Calu3 (cell line): ENCODE data around the gene ECT2L. TPM values are rescaled to one million over a fixed set of nuclear protein-coding genes. Genes with fewer than 3 reads are reported as not detected.

Source experiments
- Bru-seq: library from RNA; stranded (reverse); fragments of 400-500 nt; gene quantifications from one replicate; lab custom pipeline; 2021; lab: Mats Ljungman, UMichigan
- BruChase-seq, 2 experiments: library from RNA; stranded (reverse); fragments of 400-500 nt; gene quantifications; one replicate each; lab custom pipeline; 2021; lab: Mats Ljungman, UMichigan
- BruUV-seq: library from RNA; stranded (reverse); fragments of 400-500 nt; replicated peaks from 2 replicates; lab custom pipeline; 2021; lab: Mats Ljungman, UMichigan
- CTCF ChIA-PET: fragments of 300-600 bp; sonication (Branson Sonifier 250); formaldehyde crosslinking; loops from one replicate; lab custom pipeline; 2022; ENCODE audit warnings: antibody characterized with exemption; lab: Charles Lee
- DNase-seq: peaks from one replicate; pipeline ENCODE4 v3.0.0; 2022
- H3K27ac Mint-ChIP-seq: one replicate; pipeline ENCODE4 v1.8.0; 2022; ENCODE audit warnings: mixed read lengths; ENCODE audit not compliant: unreplicated experiment
- H3K27me3 Mint-ChIP-seq: one replicate; pipeline ENCODE4 v1.8.0; 2022; ENCODE audit warnings: mixed read lengths; ENCODE audit not compliant: unreplicated experiment
- H3K36me3 Mint-ChIP-seq: one replicate; pipeline ENCODE4 v1.8.0; 2022; ENCODE audit warnings: mild to moderate bottlenecking, moderate library complexity, mixed read lengths; ENCODE audit not compliant: insufficient read depth, unreplicated experiment
- H3K4me1 Mint-ChIP-seq: one replicate; pipeline ENCODE4 v1.8.0; 2022; ENCODE audit warnings: mild to moderate bottlenecking, low read depth, mixed read lengths; ENCODE audit not compliant: unreplicated experiment
- H3K4me3 Mint-ChIP-seq: one replicate; pipeline ENCODE4 v1.8.0; 2022; ENCODE audit warnings: mild to moderate bottlenecking, low read depth, moderate library complexity, mixed read lengths; ENCODE audit not compliant: unreplicated experiment
- H3K9me3 Mint-ChIP-seq: one replicate; pipeline ENCODE4 v1.8.0; 2022; ENCODE audit warnings: low read depth, mixed read lengths; ENCODE audit not compliant: unreplicated experiment
- CTCF ChIP-seq: fragments of 200-600 bp; IDR thresholded peaks from one replicate; pipeline ENCODE4 v1.8.0; 2022; ENCODE audit warnings: antibody characterized with exemption; ENCODE audit not compliant: unreplicated experiment
- intact Hi-C: fragments of 100-400 bp; cut with micrococcal nuclease; formaldehyde crosslinking; loops from one replicate; pipeline ENCODE4 v1.10.0; 2022; ENCODE audit not compliant: unreplicated experiment
- long read RNA-seq: library from polyadenylated mRNA; stranded (forward); transcript quantifications from one replicate; pipeline ENCODE4 v2.0.0, GENCODE V29; 2022
- total RNA-seq: library from RNA; stranded (reverse); gene quantifications from 2 replicates; pipeline ENCODE4 v1.2.3, GENCODE V29; 2022

ECT2L gene, protein sequence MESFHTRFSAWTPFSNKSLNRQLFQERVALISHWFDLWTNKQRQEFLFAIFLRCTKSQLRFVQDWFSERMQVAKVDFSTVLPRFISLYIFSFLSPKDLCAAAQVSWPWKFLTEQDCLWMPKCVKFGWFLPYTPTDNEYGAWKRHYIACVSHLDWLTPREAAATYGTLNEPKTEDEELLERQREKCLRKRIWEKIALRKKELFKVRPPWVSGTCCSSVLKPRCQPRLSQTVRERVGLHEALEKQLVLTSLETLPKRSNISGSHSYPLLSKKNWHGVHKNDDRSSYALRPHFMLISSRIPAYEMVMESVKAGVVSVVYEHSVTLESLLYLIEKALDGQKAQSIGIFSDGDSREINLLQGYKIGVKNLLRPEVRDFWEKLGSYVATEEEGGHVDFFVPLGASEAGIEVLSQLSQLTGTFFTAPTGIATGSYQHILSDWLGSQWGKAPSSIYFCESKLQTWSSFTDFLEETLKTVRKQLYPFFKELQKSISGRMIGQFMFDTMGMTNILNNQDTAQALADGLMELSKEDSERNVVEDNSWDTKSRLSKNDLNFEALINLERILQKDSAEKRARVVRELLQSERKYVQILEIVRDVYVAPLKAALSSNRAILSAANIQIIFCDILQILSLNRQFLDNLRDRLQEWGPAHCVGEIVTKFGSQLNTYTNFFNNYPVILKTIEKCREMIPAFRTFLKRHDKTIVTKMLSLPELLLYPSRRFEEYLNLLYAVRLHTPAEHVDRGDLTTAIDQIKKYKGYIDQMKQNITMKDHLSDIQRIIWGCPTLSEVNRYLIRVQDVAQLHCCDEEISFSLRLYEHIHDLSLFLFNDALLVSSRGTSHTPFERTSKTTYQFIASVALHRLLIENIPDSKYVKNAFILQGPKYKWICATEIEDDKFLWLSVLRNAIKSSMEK
- total RNA-seq: not detected in 2 replicates
- Bru-seq, nascent RNA: percentile 14 among the genes with signal in this experiment
- BruChase-seq, experiment 1, labeled RNA remaining after a 6-hour chase: percentile 11 among the genes with signal in this experiment
- BruChase-seq, experiment 2, labeled RNA remaining after a 2-hour chase: percentile 15 among the genes with signal in this experiment
- long read RNA-seq: 0 reads

DNA sequence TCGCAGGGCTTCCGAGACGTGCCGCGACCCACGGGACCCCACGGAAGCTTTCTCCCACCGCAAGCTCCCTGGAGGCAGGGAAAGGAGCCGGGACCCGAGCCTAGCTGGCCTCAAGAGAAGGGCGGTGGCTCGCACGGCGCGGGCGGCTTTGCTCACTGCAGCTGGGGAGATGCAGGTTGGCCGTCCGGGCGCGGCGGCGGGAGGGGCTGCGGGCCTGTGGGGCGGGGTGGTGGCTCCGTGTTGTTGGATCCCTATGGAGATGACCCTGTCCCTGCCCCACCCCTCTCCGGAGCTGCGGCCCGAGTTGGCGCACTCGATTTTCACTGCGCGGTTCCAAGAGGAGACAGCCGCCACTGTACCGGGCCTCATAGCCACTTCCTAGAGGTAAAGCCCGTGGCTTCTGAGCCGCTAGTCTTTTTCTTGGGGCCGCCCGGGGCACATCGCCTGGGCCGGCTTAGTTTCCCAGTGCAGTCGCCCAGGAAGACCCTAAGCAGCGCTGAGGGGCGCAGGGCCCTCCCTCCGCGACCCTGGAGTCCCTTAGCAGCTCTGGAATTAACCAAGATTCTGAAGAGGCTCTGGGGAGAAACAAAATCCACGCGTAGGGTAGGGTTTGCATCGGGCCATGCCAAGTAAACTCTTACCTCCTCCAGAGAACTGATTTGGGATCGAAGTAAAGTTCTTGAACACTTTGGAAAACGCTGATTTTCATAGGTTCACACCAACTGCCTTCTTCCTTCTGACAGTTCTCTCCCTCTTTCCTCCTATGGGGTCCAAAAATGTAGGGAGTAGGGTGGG, at the start of gene ECT2L:
Gene ECT2L, plus strand, starts transcription at position 279 of the 795 bp plus-strand sequence. CDS start 17,188 bp downstream, outside the sequence.
- no peaks in the 10 kb centered on the region for H3K36me3 Mint-ChIP-seq
- H3K27me3 Mint-ChIP-seq: no peaks in the 10 kb centered on the region
- peak within 1 kb of the TSS; percentile 56 for H3K4me3 Mint-ChIP-seq

GRCh38 chr6:138752017-138752416, 43.9 kb upstream of the ECT2L start:
- CTCF ChIA-PET: interaction anchor here (0.6 kb wide), 1 partner anchor 159 kb away, joined by 3 read pairs; no protein-coding TSS in a partner anchor
- no TSS peak for BruUV-seq
- no peaks in the 10 kb centered on the region for H3K4me1 Mint-ChIP-seq
- no peak for DNase-seq
- H3K36me3 Mint-ChIP-seq: no peaks in the 10 kb centered on the region
- H3K27me3 Mint-ChIP-seq: no peaks in the 10 kb centered on the region
- intact Hi-C loops: no loop called here
- H3K9me3 Mint-ChIP-seq: no peaks in the 10 kb centered on the region
- no peak overlapping the region for H3K4me3 Mint-ChIP-seq
- TF ChIP-seq CTCF: no peak
- no peak overlapping the region for H3K27ac Mint-ChIP-seq

More for the DNA sequence above, at the start of gene ECT2L:
- DNase-seq: peak; percentile 76
- no TSS peak for BruUV-seq
- H3K4me1 Mint-ChIP-seq: peaks cover 12% of the 10 kb centered on the region
- no peaks in the 10 kb centered on the region for H3K9me3 Mint-ChIP-seq
- no peak within 1 kb of the TSS for H3K27ac Mint-ChIP-seq
- CTCF ChIA-PET: interaction anchor here (0.6 to 0.7 kb wide), 2 partner anchors 310 to 442 kb away, joined by 3 to 6 read pairs; no protein-coding TSS in a partner anchor
- intact Hi-C loops: no loop called here
- TF ChIP-seq CTCF: no peak

DNA sequence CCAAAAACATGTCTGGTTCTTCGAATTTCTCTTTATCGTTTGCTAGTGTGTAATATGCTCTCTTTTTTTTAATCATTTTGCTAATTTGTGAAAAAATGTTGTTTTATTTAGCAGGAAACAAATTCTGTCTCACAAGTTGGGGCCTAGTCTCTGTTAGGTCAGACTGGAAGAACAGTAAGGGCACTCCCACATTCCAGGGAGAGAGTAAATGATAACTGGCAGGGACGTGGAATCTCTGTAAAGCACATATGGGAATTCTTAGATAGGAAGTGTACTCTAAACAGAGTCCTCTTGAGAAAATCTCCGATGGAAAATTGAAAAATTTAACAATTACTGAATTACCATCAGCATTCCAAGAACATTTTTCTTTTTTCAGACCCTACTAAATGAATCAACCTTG, 38.8 kb upstream of the ECT2L start:
- Mint-ChIP-seq H3K4me1 (no peaks in the 10 kb centered on the region), H3K27me3 (no peaks in the 10 kb centered on the region), H3K27ac (no peak overlapping the region), H3K9me3 (no peaks in the 10 kb centered on the region), H3K36me3 (no peaks in the 10 kb centered on the region), H3K4me3 (no peak overlapping the region)
- BruUV-seq: no TSS peak
- intact Hi-C loops: no loop called here
- no peak for DNase-seq
- TF ChIP-seq CTCF: no peak
- CTCF ChIA-PET: no interaction called here
